NCI-H510A (cell line): ENCODE measurements around the gene CAPN7.
"Not testable (repeated sequence)": the region's sequence is repeated elsewhere in the genome, so short reads cannot be mapped to it uniquely, and the experiment has no call there.

Experiments
- DNase-seq: peaks from one replicate; lab custom pipeline; 2025; lab: John Stamatoyannopoulos, UW

CAPN7 gene

DNA sequence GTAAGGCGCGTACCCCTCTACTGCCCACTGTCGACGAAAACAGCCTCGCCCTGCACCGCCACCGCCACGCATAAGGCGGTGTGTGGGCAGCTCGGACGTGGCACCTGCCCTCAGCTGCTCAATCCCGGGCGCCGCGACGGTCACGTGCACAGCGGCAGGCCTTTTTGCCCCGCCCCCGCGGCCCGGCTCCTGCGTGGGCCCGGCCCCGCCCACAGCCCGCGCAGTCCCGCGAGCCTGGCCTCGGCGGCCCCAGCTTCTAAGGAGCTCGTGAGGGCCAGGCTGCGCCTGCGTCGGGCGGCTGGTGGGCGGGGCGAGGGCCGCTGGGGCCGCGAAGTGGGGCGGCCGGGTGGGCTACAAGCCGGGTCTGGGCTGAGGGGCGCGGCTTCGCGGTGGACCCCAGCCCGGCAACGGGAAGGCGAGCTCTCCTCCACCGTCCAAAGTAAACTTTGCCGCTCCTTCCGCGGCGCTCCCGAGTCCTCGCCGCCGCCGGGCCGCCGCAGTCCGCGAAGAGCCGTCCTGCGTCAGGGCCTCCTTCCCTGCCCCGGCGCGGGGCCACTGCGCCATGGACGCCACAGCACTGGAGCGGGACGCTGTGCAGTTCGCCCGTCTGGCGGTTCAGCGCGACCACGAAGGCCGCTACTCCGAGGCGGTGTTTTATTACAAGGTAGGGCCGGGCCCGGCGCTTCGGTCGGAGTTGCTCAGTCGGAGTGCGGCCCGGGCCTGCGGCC, at the start of gene CAPN7:
CAPN7 (plus strand) TSS at position 313 of the 728 bp plus-strand sequence; CDS start at position 563, 250 bp downstream.
- DNase-seq, result no peak

DNA sequence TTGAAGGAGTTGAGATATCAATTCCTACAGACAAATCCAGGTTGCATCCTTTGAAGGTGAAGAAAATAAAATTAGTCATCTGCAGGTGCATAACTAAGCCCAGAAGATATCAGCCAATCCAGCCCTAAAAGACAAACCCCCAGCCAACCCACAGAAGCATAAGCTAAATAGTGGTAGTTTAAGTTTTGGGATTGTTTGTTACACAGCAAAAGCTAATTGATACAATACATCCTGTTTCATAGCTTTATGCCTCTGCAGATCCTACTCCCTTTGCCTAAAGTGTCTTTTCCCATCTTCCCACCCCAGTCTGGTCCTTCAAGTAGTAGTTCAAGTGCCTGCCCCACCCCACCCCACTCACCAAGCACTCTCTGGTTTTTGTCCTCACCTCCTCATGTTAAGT, 48.6 kb upstream of the CAPN7 start:
- no peak for DNase-seq

DNA sequence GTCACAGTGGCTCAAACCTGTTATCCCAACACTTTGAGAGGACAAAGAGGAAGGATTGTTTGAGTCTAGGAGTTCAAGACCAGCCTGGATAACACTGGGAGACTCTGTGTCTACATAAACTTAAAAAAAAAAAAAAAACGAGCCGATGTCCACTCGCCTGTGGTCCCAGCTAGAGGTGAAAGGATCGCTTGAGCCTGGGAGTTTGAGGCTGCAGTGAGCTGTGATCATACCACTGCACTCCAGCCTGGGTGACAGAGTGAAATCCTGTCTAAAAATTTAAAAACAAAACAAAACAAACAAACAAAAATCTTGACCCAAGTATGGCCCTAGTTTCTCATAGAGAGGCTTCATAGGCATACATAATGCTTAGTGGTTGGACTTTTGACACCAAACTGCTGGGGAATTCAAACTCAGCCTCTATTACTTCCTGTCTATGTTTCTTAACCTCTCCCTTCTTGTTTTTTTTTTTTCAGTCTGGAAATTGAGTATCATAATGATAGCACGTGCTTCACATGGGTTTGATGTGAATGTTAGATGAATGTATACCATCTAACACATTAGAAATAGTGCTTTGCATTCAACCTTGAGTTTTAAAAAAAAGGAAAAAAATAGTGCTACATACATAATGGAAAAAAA, 46.4 kb upstream of the CAPN7 start:
- no peak for DNase-seq

- DNase-seq, result no peak
Observed at GRCh38 chr3:15160662-15161061, 45.4 kb upstream of the CAPN7 start.

DNA sequence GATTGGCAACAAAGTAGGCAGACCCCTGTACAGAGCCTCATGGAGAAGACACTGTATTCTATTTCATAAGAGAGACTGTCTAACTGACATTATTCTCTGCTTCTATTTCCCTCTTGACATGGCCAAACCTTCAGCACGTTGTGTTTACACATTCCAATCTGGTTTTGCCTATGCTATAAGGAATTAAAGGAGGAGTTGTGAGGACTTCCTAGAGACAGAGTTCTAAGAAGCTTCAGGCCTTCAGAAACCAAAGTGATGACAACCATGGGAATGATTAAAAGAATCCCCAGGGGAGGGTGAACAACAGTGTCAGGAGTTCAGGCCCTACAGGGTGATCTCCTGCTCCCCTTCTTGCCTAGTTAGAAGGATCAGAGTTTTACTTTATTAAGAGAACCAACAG, 44.9 kb upstream of the CAPN7 start:
- DNase-seq, result no peak

DNA sequence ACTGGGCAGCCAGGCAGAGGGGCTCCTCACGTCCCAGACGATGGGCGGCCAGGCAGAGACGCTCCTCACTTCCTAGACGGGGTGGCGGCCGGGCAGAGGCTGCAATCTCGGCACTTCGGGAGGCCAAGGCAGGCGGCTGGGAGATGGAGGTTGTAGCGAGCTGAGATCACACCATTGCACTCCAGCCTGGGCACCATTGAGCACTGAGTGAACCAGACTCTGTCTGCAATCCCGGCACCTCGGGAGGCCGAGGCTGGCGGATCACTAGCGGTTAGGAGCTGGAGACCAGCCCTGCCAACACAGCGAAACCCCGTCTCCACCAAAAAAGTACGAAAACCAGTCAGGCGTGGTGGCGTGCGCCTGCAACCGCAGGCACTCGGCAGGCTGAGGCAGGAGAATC, 42.4 kb upstream of the CAPN7 start:
- DNase-seq, result not testable (repeated sequence)

DNA sequence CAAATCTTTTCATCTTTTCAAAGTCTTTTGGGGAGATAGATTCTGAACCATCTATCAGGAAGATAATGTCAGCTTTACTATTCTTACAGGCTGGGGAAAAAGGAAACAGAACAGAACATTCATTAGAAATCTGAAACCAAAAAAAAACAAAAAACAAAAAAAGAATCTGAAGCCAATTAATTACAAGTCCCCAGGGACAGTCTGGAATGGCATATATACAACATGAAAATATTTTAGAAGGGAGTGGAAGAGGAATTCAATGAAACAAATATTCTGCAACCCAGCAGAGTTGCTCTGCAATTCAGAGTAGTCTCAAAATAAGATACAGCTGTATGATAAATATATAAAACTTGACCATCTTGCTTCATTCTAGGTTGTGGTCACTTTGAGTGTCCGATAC, 41.7 kb upstream of the CAPN7 start:
- no peak for DNase-seq

GRCh38 chr3:15165061-15165460, 41.0 kb upstream of the CAPN7 start:
- DNase-seq, result no peak

GRCh38 chr3:15166391-15166790, 39.7 kb upstream of the CAPN7 start:
- not testable (repeated sequence) for DNase-seq

DNA sequence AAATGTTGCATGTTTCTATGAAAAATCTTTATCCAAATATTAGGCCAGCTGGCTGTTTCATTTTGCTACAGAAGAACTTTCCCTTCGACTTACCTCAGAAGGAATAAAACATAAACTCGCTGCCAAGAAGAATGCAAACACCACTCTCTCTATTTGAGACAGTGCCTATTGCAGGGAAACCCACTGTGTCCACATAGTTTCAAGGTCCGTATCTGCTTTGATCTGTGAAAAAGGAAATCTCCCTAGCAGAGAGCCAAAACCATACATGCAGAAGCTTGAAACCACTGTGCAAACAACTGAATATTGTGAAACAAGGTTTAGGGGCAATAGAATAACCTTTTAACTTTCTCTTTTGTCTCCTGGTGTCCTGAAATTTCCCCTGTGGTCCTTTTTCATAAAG, 35.0 kb upstream of the CAPN7 start:
- no peak for DNase-seq

DNA sequence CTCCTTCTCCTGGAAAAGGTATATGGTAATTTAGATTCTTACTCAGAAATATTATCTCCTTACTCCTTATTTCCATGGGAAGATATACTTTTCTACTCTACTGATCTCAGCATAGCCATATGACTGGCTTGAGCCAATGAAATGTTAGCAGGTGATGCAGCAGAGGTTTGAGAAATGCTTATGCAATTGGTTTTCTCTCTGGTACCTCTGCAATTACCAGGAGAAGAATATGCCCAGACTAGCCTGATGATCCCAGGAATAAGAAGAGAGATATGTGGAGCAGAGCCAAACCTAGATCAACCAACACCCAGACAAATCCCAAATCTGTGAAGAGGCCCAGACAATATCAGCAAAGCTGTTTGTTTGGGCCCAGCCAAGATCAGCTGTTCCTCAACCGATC, 33.2 kb upstream of the CAPN7 start:
- no peak for DNase-seq

DNA sequence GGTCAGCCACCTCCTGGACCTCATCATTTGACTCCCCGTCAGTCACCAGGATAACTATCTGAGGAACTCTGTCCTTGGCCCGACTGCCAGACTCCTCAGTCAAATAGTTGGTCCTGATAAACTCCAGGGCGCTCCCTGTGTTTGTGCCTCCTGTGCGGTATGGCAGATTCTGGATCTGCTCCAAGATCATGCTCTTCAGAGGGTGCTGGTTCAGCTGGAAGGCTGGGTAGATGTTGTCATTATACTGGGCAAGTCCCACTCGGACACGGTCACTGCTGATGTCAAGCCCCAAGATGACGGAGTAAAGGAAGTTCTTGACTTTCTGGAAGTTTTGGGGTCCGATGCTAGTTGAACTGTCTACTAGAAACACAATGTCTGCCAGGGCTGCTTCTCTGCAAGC, 31.1 kb upstream of the CAPN7 start:
- DNase-seq, result no peak

GRCh38 chr3:15175605-15176004, 30.4 kb upstream of the CAPN7 start:
- no peak for DNase-seq

DNA sequence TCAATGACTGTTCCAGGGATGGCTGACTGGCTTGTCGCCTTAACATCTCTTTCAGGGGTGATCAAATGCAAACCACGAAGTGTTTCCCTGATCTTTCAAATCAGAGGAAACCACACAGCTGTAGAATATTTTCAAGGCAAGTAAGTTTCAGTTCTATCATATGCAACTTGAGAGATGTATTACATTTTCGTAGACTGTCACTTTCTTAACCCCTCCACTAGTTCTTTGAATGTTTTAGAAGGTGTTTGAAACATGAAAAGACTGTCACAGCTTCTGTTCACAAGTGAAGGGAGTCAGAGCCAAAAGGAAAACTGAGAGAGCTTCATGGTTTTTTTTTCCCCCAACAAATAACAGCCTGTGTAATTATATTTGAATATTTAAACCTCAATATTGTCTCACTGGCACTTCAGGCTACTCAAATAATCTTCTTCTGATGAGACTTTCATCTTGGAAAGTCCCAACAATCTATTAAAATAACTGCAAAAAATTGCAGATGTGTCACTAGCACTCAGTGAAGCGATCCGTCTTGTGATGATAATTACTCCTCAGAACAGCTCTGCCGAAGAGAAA, 25.9 kb upstream of the CAPN7 start:
- DNase-seq, result no peak

- DNase-seq, result no peak
Observed at GRCh38 chr3:15181511-15181910, 24.5 kb upstream of the CAPN7 start.

DNA sequence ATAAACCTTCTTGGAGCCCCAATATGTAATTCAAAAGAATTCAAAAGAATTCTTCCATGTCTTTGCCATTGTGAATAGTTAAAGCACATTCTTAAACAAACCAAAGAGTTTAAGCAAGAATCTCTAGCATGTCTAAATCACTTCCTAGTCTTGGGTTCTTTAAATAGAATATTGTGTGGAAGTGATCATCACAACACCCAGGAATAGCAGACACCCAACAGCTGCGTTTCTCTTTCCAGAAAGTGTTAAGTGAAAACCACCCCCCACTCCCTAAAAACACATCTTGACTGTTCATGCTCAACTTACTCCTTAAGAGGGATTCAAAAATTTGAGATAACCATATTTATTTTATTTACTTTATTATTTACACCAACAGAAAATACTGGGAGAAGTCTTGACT, 24.1 kb upstream of the CAPN7 start:
- no peak for DNase-seq

DNA sequence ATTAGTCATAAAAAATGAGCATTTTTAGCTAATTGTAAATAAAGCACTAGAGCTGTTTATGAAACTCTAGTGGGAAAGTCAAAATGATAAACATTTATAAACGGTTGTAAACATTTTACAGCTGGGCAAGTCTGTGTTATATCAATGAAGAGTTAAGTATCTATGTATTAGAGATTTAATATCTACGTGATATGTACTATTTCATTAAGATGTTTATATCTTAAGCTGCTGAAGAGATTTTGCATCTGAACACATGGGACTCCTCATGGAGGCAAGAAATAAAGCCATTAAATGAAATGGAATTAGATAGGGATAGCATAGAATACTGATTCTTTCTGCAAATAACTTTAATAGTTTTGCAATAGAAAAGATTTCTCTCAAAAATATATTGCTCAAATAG, 23.0 kb upstream of the CAPN7 start:
- no peak for DNase-seq

GRCh38 chr3:15185404-15185803, 20.6 kb upstream of the CAPN7 start:
- no peak for DNase-seq

DNA sequence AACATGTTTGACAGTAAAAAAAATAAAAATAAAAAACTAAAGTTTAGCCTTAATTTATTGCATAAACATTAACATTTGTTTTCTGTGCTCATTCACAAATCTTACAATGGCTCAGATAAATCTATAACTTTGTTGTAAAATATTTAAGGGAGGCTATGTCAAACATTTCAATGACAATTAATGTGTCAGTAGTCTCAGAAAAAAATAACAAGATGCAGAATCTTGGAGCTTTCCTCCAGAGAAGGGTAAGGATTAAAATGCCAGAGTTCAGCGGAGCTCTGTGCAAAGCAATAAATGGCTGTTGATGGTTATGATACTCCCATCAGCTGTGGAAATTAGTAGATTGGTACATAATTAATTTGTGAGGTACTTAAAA, 20.0 kb upstream of the CAPN7 start:
- no peak for DNase-seq

GRCh38 chr3:15186477-15187164, 19.4 kb upstream of the CAPN7 start:
- not testable (repeated sequence) for DNase-seq

DNA sequence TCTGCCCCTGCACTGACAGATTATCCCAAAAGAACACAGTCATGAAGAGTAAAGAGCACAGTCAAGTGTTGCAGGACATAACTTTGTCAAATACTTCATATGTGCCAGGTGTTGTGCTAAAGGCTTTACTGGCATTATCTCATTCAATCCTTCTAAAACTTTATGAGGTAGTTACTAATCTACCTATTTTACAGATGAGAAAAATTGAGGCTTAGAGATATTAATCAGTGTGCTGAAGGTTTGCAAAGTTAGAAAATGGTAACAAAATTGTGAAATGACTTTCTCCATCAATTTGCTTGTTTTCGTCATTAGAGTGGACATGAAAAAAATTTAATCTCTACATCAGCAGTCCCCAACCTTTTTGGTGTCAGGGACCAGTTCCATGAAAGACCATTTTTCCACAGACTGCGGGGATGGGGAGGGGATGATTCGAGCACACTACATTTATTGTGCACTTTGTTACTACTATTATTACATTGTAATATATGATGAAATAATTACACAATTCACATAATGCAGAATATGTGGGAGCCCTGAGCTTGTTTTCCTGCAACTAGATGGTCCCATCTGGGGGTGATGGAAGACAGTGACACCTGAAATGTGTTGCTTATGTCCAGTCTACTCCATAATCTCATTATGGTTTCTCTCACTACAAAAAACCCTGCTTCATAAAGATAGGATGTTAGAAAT, 8.6 kb upstream of the CAPN7 start:
- no peak for DNase-seq

DNA sequence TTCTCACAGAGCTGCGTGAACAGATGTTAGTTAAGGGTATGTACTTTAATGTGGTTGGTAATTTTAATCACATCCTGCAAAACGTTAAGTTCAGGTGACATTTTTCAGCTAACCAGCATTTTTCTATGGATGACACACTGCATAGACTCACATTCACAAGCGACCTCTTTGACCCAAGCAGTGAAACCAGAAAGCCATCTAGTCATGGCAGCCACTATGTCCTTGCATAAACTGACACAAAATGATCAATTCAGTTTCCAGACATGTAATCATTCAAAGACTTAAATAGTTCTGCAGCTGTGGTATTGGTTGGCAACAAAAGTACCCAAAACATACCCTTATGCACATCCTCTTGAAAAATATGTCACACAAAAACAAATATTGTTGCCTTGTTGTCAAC, 7.4 kb upstream of the CAPN7 start:
- DNase-seq, result no peak
